Measurements from ENCODE around the gene FOSB.

FOSB gene

GRCh38 chr19:45455707-45456499 is 11.9 kb upstream of the FOSB start:
- peak; percentile 99 for DNase-seq (ENCODE audit: low read depth)
- Histone ChIP-seq H3K4me3 (ENCODE audit: low read length) (peak overlapping the region; percentile 53), H3K27me3 (replicated peaks; ENCODE audit: control insufficient read depth, insufficient read depth, low read length) (no peaks in the 10 kb centered on the region), H3K36me3 (ENCODE audit: control insufficient read depth, insufficient read depth, low read length, severe bottlenecking) (no peaks in the 10 kb centered on the region), H3K4me1 (ENCODE audit: control insufficient read depth, insufficient read depth, low read length) (peaks cover 22% of the 10 kb centered on the region), H3K9ac (ENCODE audit: low read length) (peak overlapping the region; percentile 29), H3K9me3 (ENCODE audit: control insufficient read depth, low read length) (no peaks in the 10 kb centered on the region)

DNA sequence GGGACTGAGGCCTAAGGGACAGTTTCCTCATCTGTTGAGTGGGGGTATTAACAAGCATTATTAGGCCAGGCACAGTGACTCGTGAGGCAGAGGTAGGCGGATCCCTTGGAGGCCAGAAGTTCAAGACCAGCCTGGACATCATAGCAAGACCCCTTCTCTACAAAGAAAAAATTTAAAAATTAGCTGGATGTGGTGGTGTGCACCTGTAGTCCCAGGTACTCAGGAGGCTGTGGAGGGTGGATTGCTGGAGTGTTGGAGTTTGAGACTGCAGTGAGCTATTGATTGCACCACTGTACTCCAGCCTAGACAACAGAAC is 11.3 kb upstream of the FOSB start:
- H3K9me3 ChIP-seq (ENCODE audit: control insufficient read depth, low read length) = no peaks in the 10 kb centered on the region
- no peak overlapping the region for H3K9ac ChIP-seq (ENCODE audit: low read length)
- no peaks in the 10 kb centered on the region for H3K27me3 ChIP-seq (replicated peaks; ENCODE audit: control insufficient read depth, insufficient read depth, low read length)
- peak overlapping the region; percentile 53 for H3K4me3 ChIP-seq (ENCODE audit: low read length)
- H3K4me1 ChIP-seq (ENCODE audit: control insufficient read depth, insufficient read depth, low read length) = peaks cover 22% of the 10 kb centered on the region
- H3K36me3 ChIP-seq (ENCODE audit: control insufficient read depth, insufficient read depth, low read length, severe bottlenecking) = no peaks in the 10 kb centered on the region
- no peak for DNase-seq (ENCODE audit: low read depth)

DNA sequence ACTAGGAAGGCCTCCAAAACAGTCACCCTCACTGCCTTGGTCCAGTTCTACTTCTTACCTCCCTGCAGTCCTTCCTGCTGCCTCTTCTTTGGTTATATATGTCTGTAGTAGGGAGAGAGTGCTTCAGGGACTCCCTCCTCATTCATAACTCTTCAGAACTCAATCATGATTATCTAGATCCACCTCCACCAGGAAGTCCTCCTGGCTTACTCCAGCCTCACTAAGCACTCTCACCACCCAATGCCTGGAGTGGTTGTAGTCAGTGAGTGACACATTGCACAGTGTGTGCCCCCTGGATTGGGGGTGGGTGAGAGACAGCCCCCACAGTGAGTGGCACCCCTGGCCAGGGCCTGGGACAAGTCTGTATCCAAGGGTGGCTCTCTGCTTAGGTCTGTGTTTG is 10.0 kb upstream of the FOSB start:
- Histone ChIP-seq H3K4me3 (ENCODE audit: low read length) (no peak overlapping the region), H3K27me3 (replicated peaks; ENCODE audit: control insufficient read depth, insufficient read depth, low read length) (no peaks in the 10 kb centered on the region), H3K9me3 (ENCODE audit: control insufficient read depth, low read length) (no peaks in the 10 kb centered on the region), H3K9ac (ENCODE audit: low read length) (no peak overlapping the region), H3K4me1 (ENCODE audit: control insufficient read depth, insufficient read depth, low read length) (peaks cover 22% of the 10 kb centered on the region), H3K36me3 (ENCODE audit: control insufficient read depth, insufficient read depth, low read length, severe bottlenecking) (no peaks in the 10 kb centered on the region)
- DNase-seq (ENCODE audit: low read depth) = no peak

GRCh38 chr19:45460807-45461347 is 6.9 kb upstream of the FOSB start:
- no peaks in the 10 kb centered on the region for H3K9me3 ChIP-seq (ENCODE audit: control insufficient read depth, low read length)
- H3K36me3 ChIP-seq (ENCODE audit: control insufficient read depth, insufficient read depth, low read length, severe bottlenecking) = no peaks in the 10 kb centered on the region
- no peaks in the 10 kb centered on the region for H3K27me3 ChIP-seq (replicated peaks; ENCODE audit: control insufficient read depth, insufficient read depth, low read length)
- H3K4me1 ChIP-seq (ENCODE audit: control insufficient read depth, insufficient read depth, low read length) = peaks cover 7% of the 10 kb centered on the region
- H3K9ac ChIP-seq (ENCODE audit: low read length) = no peak overlapping the region
- DNase-seq (ENCODE audit: low read depth) = no peak
- no peak overlapping the region for H3K4me3 ChIP-seq (ENCODE audit: low read length)

DNA sequence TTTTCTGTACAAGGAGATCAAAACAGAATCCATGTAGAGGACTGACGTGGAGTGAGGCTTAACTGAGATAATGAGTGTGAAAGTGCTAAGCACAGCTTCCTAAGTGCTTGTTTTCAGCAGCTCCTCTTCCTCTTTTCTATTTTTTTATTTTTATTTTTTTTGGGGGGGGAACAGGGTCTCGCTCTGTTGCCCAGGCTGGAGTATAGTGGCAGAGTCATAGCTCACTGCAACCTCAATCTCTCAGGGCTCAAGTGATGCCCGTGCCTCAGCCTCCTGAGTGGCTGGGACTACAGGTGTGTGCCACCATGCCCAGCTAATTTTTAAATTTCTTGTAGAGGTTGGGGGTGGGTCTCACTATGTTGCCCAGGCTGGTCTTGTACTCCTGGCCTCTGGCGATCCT is 5.6 kb upstream of the FOSB start:
- Histone ChIP-seq H3K9ac (ENCODE audit: low read length) (no peak overlapping the region), H3K36me3 (ENCODE audit: control insufficient read depth, insufficient read depth, low read length, severe bottlenecking) (no peaks in the 10 kb centered on the region), H3K4me1 (ENCODE audit: control insufficient read depth, insufficient read depth, low read length) (peaks cover 3% of the 10 kb centered on the region), H3K4me3 (ENCODE audit: low read length) (no peak overlapping the region), H3K27me3 (replicated peaks; ENCODE audit: control insufficient read depth, insufficient read depth, low read length) (no peaks in the 10 kb centered on the region), H3K9me3 (ENCODE audit: control insufficient read depth, low read length) (no peaks in the 10 kb centered on the region)
- DNase-seq (ENCODE audit: low read depth) = no peak

- H3K36me3 ChIP-seq (ENCODE audit: control insufficient read depth, insufficient read depth, low read length, severe bottlenecking) = no peaks in the 10 kb centered on the region
- no peak overlapping the region for H3K9ac ChIP-seq (ENCODE audit: low read length)
- H3K9me3 ChIP-seq (ENCODE audit: control insufficient read depth, low read length) = no peaks in the 10 kb centered on the region
- H3K27me3 ChIP-seq (replicated peaks; ENCODE audit: control insufficient read depth, insufficient read depth, low read length) = no peaks in the 10 kb centered on the region
- no peak overlapping the region for H3K4me3 ChIP-seq (ENCODE audit: low read length)
- H3K4me1 ChIP-seq (ENCODE audit: control insufficient read depth, insufficient read depth, low read length) = peaks cover 8% of the 10 kb centered on the region
- no peak for DNase-seq (ENCODE audit: low read depth)
Observed at GRCh38 chr19:45463241-45463640, 4.6 kb upstream of the FOSB start.

DNA sequence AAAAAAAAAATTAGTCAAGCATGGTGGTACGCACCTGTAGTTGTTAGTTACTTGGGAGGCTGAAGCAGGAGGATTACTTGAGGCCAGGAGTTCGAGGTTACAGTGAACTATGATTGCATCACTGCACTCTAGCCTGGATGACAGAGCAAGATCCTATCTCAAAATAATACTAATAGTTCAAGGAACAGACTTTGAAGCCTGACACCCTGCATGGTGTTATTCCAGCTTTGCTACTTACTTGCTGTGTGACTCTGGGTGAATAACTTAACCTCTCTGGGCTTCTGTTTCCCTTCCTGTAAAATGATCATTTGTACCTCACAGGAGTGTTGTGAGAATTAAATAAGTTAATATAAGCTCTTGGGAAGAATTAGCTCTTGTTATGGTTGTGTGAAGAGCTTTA is 3.5 kb upstream of the FOSB start:
- Histone ChIP-seq H3K9me3 (ENCODE audit: control insufficient read depth, low read length) (no peaks in the 10 kb centered on the region), H3K4me3 (ENCODE audit: low read length) (no peak overlapping the region), H3K9ac (ENCODE audit: low read length) (no peak overlapping the region), H3K4me1 (ENCODE audit: control insufficient read depth, insufficient read depth, low read length) (peaks cover 12% of the 10 kb centered on the region), H3K36me3 (ENCODE audit: control insufficient read depth, insufficient read depth, low read length, severe bottlenecking) (no peaks in the 10 kb centered on the region), H3K27me3 (replicated peaks; ENCODE audit: control insufficient read depth, insufficient read depth, low read length) (no peaks in the 10 kb centered on the region)
- DNase-seq (ENCODE audit: low read depth) = no peak

DNA sequence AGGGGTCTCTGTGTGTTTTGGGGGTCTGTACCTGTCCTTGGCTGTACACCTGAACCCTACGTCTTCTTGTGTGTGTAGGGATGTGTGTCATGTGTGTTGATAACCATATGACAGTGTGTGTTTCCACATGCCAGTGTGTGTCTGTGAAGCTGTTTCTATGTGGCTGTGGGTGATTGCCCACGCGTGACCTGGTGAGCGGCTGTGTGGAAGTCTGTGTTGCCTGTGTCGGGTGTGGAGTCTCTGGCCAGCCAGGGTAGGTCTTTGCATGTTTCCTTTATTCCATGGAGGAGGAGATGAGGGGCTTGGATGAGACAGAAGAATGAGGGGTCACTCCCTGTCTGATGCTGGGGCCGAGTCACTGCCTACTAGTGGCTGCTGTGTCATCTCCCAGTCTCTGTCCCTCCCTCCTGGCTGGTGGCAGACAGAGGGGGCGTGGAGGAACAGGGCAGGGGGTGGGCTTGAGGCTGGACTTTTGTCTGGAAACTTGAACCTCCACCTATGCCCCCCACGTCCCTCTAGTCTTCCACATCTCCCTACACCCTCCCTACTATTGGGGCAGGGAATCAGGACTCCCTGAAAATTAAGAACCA is 2.8 kb upstream of the FOSB start:
- no peak for DNase-seq (ENCODE audit: low read depth)
- no peak overlapping the region for H3K9ac ChIP-seq (ENCODE audit: low read length)
- no peaks in the 10 kb centered on the region for H3K27me3 ChIP-seq (replicated peaks; ENCODE audit: control insufficient read depth, insufficient read depth, low read length)
- H3K9me3 ChIP-seq (ENCODE audit: control insufficient read depth, low read length) = no peaks in the 10 kb centered on the region
- H3K4me3 ChIP-seq (ENCODE audit: low read length) = no peak overlapping the region
- H3K36me3 ChIP-seq (ENCODE audit: control insufficient read depth, insufficient read depth, low read length, severe bottlenecking) = no peaks in the 10 kb centered on the region
- peaks cover 14% of the 10 kb centered on the region for H3K4me1 ChIP-seq (ENCODE audit: control insufficient read depth, insufficient read depth, low read length)

DNA sequence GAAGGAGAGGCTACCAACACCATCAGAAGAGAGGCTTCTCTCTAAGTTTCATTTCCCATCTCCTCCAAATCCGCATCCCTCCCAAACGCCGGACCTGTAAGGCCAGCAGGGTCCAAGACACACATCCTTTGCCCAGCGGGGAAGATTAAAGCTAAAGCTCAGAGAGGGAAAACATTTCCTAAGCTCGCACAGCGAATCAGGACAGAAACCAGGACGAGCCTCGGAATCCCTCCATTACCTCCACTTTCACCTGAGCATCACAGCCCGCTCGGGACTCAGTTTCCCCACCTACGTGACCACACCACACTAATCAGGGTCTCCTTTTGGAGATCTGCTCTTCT is 711 bp upstream of the FOSB start:
- H3K9ac ChIP-seq (ENCODE audit: low read length) = peak overlapping the region; percentile 77
- no peaks in the 10 kb centered on the region for H3K9me3 ChIP-seq (ENCODE audit: control insufficient read depth, low read length)
- DNase-seq (ENCODE audit: low read depth) = peak; percentile 64
- H3K4me3 ChIP-seq (ENCODE audit: low read length) = peak overlapping the region; percentile 93
- no peaks in the 10 kb centered on the region for H3K36me3 ChIP-seq (ENCODE audit: control insufficient read depth, insufficient read depth, low read length, severe bottlenecking)
- no peaks in the 10 kb centered on the region for H3K27me3 ChIP-seq (replicated peaks; ENCODE audit: control insufficient read depth, insufficient read depth, low read length)
- peaks cover 23% of the 10 kb centered on the region for H3K4me1 ChIP-seq (ENCODE audit: control insufficient read depth, insufficient read depth, low read length)

- Histone ChIP-seq H3K9ac (ENCODE audit: low read length) (peak overlapping the region; percentile 82), H3K9me3 (ENCODE audit: control insufficient read depth, low read length) (no peaks in the 10 kb centered on the region), H3K4me3 (ENCODE audit: low read length) (peak overlapping the region; percentile 93), H3K36me3 (ENCODE audit: control insufficient read depth, insufficient read depth, low read length, severe bottlenecking) (no peaks in the 10 kb centered on the region), H3K27me3 (replicated peaks; ENCODE audit: control insufficient read depth, insufficient read depth, low read length) (no peaks in the 10 kb centered on the region), H3K4me1 (ENCODE audit: control insufficient read depth, insufficient read depth, low read length) (peaks cover 23% of the 10 kb centered on the region)
- no peak for DNase-seq (ENCODE audit: low read depth)
Observed at GRCh38 chr19:45468159-45468651, 409 bp downstream of the FOSB start.

DNA sequence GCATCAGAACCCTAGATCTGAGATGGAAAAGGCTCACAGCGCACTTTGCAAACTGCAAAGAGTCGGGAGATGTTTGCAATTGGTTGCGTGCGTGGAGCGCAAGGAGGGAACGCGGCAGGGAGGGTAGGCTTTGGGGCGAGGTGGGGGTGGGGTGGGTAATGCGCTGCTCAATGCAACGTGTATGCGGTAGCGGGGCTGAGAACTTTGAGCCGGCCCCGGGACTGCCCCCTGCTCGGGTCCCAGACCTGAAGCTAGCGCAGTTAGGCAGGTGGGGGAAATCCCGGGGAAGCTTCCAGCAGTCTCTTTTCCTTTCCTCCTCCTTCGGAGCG is 971 bp downstream of the FOSB start:
- Histone ChIP-seq H3K27me3 (replicated peaks; ENCODE audit: control insufficient read depth, insufficient read depth, low read length) (no peaks in the 10 kb centered on the region), H3K36me3 (ENCODE audit: control insufficient read depth, insufficient read depth, low read length, severe bottlenecking) (no peaks in the 10 kb centered on the region), H3K4me1 (ENCODE audit: control insufficient read depth, insufficient read depth, low read length) (peaks cover 23% of the 10 kb centered on the region), H3K9ac (ENCODE audit: low read length) (peak overlapping the region; percentile 82), H3K9me3 (ENCODE audit: control insufficient read depth, low read length) (no peaks in the 10 kb centered on the region), H3K4me3 (ENCODE audit: low read length) (peak overlapping the region; percentile 93)
- DNase-seq (ENCODE audit: low read depth) = peak; percentile 67
